Liver (tissue), 9 donors: ENCODE results near the gene INTS1. TPM values are rescaled to one million over a fixed set of nuclear protein-coding genes. Genes with fewer than 3 reads are reported as not detected.

Experiments used
- DNase-seq: peaks from one replicate; pipeline ENCODE4 v3.0.0-alpha.2; 2017; ENCODE audit warnings: low spot score
- H3K27ac ChIP-seq, 2 donors: one replicate each; pipeline ENCODE4 v1.7.0; 2013; ENCODE audit warnings: inconsistent platforms in 2 of 2, low read length in 2 of 2, control low read depth in 1 of 2, low read depth in 1 of 2, mild to moderate bottlenecking in 1 of 2
- H3K27me3 ChIP-seq, 4 donors: one replicate each; pipeline versions ENCODE4 v1.6.1 to v1.7.0; 2013; ENCODE audit warnings: low read length in 3 of 4, inconsistent platforms in 1 of 4, mild to moderate bottlenecking in 1 of 4, moderate library complexity in 1 of 4; ENCODE audit not compliant: control insufficient read depth in 4 of 4, insufficient read depth in 4 of 4
- H3K36me3 ChIP-seq, 4 donors: one replicate each; pipeline versions ENCODE4 v1.6.1 to v1.7.0; 2013; ENCODE audit warnings: low read length in 3 of 4, mild to moderate bottlenecking in 3 of 4, low read depth in 1 of 4, moderate library complexity in 1 of 4; ENCODE audit not compliant: control insufficient read depth in 4 of 4, insufficient read depth in 3 of 4
- H3K4me1 ChIP-seq, 4 donors: one replicate each; pipeline versions ENCODE4 v1.6.1 to v1.7.0; 2013; ENCODE audit warnings: low read length in 3 of 4, mild to moderate bottlenecking in 3 of 4, moderate library complexity in 1 of 4; ENCODE audit not compliant: control insufficient read depth in 4 of 4, insufficient read depth in 4 of 4
- H3K4me3 ChIP-seq, 3 donors: one replicate each; pipeline versions ENCODE4 v1.6.1 to v1.7.0; 2013; ENCODE audit warnings: low read length in 3 of 3, control low read depth in 1 of 3, low read depth in 1 of 3, mild to moderate bottlenecking in 1 of 3
- H3K9ac ChIP-seq, 2 donors: one replicate each; pipeline ENCODE4 v1.7.0; 2013; ENCODE audit warnings: low read length in 2 of 2, mild to moderate bottlenecking in 2 of 2, moderate library complexity in 2 of 2, control low read depth in 1 of 2, low read depth in 1 of 2
- H3K9me3 ChIP-seq, 4 donors: one replicate each; pipeline versions ENCODE4 v1.6.1 to v1.7.0; 2013; ENCODE audit warnings: low read length in 3 of 4; ENCODE audit not compliant: control insufficient read depth in 4 of 4
- ATF3 ChIP-seq: IDR thresholded peaks from 2 replicates; pipeline ENCODE4 v1.6.1; 2016; ENCODE audit warnings: antibody characterized with exemption
- EGR1 ChIP-seq, 2 donors: IDR thresholded peaks; 2 replicates each; pipeline ENCODE4 v1.6.1; 2016 to 2018; ENCODE audit warnings: antibody characterized with exemption in 2 of 2, low read depth in 2 of 2
- FOXA1 ChIP-seq: IDR thresholded peaks from 2 replicates; pipeline ENCODE4 v1.6.1; 2016; ENCODE audit warnings: antibody characterized with exemption
- FOXA2 ChIP-seq: IDR thresholded peaks from 2 replicates; pipeline ENCODE4 v1.6.1; 2016; ENCODE audit warnings: antibody characterized with exemption
- GABPA ChIP-seq, 2 donors: IDR thresholded peaks in 1 of 2; conservative IDR thresholded peaks in 1 of 2; 2 replicates each; pipeline ENCODE4 v1.6.1; 2016; ENCODE audit warnings: antibody characterized with exemption in 2 of 2, mild to moderate bottlenecking in 1 of 2, moderate library complexity in 1 of 2
- HNF4A ChIP-seq, 2 donors: conservative IDR thresholded peaks; 2 replicates each; pipeline ENCODE4 v1.6.1; 2016; ENCODE audit warnings: antibody characterized with exemption in 2 of 2, mild to moderate bottlenecking in 2 of 2
- HNF4G ChIP-seq: IDR thresholded peaks from 2 replicates; pipeline ENCODE4 v1.6.1; 2016; ENCODE audit warnings: antibody characterized with exemption
- JUND ChIP-seq, 2 donors: IDR thresholded peaks; 2 replicates each; pipeline ENCODE4 v1.6.1; 2016; ENCODE audit warnings: antibody characterized with exemption in 2 of 2
- MAX ChIP-seq: IDR thresholded peaks from 2 replicates; pipeline ENCODE4 v1.6.1; 2016; ENCODE audit warnings: antibody characterized with exemption
- NR2F2 ChIP-seq: IDR thresholded peaks from 2 replicates; pipeline ENCODE4 v1.6.1; 2016; ENCODE audit warnings: antibody characterized with exemption
- RAD21 ChIP-seq, 2 donors: IDR thresholded peaks; 2 replicates each; pipeline ENCODE4 v1.6.1; 2016; ENCODE audit warnings: antibody characterized with exemption in 2 of 2, mild to moderate bottlenecking in 2 of 2
- RXRA ChIP-seq, 2 donors: IDR thresholded peaks; 2 replicates each; pipeline ENCODE4 v1.6.1; 2017 to 2018; ENCODE audit warnings: antibody characterized with exemption in 2 of 2, mild to moderate bottlenecking in 1 of 2
- SP1 ChIP-seq: IDR thresholded peaks from 2 replicates; pipeline ENCODE4 v1.6.1; 2018; ENCODE audit warnings: antibody characterized with exemption, mild to moderate bottlenecking
- TAF1 ChIP-seq: conservative IDR thresholded peaks from 2 replicates; pipeline ENCODE4 v1.6.1; 2016; ENCODE audit warnings: antibody characterized with exemption, mild to moderate bottlenecking
- YY1 ChIP-seq: IDR thresholded peaks from 2 replicates; pipeline ENCODE4 v1.6.1; 2016; ENCODE audit warnings: antibody characterized with exemption, mild to moderate bottlenecking
- ZBTB33 ChIP-seq: IDR thresholded peaks from 2 replicates; pipeline ENCODE4 v1.6.1; 2016; ENCODE audit warnings: antibody characterized with exemption
- WGBS: extraction: QIAGEN DNeasy Blood & Tissue Kit; methylation state at CpG from one replicate; pipeline ENCODE4 v1.1.7; 2013; 5-methylcytosine and 5-hydroxymethylcytosine counted together
- polyA plus RNA-seq, 2 donors: library from polyadenylated mRNA; stranded (reverse) in 1 of 2; unstranded in 1 of 2; fragments of 200-250 nt in 1 of 2; fragments of >200 nt in 1 of 2; fragmentation: Nextera tagmentation in 1 of 2; extraction: Ambion mirVana in 1 of 2; gene quantifications; one replicate each; pipeline versions ENCODE4 v1.2.1 to v1.2.3, GENCODE V29; 2013 to 2015
- total RNA-seq, 2 donors: library from RNA; depleted of rRNA; stranded (reverse); fragments of >200 nt; gene quantifications; one replicate each; pipeline ENCODE4 v1.2.3, GENCODE V29; 2014
- TF ChIP-seq, protein P1 (sequence below): fragments of 150-350 bp; IDR thresholded peaks from 2 replicates; pipeline ENCODE4 v1.5.1; 2017; ENCODE audit warnings: improper control_type of control experiment, low read depth, low read length; ENCODE audit not compliant: missing input control
- TF ChIP-seq, protein P2 (sequence below): IDR thresholded peaks from 2 replicates; pipeline ENCODE4 v1.6.1; 2016; ENCODE audit warnings: antibody characterized with exemption, mild to moderate bottlenecking
- donor health status: healthy.
- donor health status: healthy.
- donor health status: healthy.
- donor health status: healthy.
- donor health status: healthy.

Gene INTS1
- total and polyA plus RNA-seq, 4 donors: 14.6 to 37.9 (median 30.7) TPM

DNA sequence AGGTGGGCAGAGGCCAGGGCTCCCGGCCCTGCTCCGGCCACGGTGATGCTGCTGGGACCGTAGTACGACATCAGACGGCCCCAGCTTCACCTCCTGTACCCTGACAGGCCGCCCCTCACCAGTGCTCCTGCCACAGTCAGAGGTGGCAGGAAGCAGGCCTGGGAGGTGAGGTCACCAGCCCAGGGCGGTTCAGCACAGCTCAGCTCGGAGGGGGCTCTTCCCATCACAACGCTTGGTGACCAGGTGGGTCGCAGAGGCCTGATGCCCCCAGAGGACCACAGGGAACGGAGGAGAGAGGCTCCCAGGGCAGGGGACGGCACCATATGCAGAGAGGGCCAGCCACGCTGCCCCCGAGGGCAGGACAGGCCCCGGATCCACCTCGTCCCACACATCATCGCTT is 53.8 kb downstream of the INTS1 start:
- Histone ChIP-seq H3K36me3 (no peaks in the 10 kb centered on the region), H3K9ac (no peak overlapping the region), H3K4me3 (no peak overlapping the region), H3K27ac (no peak overlapping the region), H3K27me3 (no peaks in the 10 kb centered on the region), H3K4me1 (peaks cover 7 to 24% (median 9%) of the 10 kb centered on the region in 4 donors), H3K9me3 (no peaks in the 10 kb centered on the region)
- no peak for TF ChIP-seq HNF4G
- no peak for DNase-seq
- WGBS: 86% methylated on average over 18 of the region's 18 CpGs

- Histone ChIP-seq H3K36me3 (no peaks in the 10 kb centered on the region), H3K27me3 (no peaks in the 10 kb centered on the region), H3K27ac (no peak overlapping the region), H3K4me3 (no peak overlapping the region), H3K4me1 (peaks cover 2 to 19% (median 7%) of the 10 kb centered on the region in 4 donors), H3K9me3 (no peaks in the 10 kb centered on the region), H3K9ac (no peak overlapping the region)
- WGBS: 87% methylated on average over 11 of the region's 11 CpGs
- TF ChIP-seq, protein P1, sequence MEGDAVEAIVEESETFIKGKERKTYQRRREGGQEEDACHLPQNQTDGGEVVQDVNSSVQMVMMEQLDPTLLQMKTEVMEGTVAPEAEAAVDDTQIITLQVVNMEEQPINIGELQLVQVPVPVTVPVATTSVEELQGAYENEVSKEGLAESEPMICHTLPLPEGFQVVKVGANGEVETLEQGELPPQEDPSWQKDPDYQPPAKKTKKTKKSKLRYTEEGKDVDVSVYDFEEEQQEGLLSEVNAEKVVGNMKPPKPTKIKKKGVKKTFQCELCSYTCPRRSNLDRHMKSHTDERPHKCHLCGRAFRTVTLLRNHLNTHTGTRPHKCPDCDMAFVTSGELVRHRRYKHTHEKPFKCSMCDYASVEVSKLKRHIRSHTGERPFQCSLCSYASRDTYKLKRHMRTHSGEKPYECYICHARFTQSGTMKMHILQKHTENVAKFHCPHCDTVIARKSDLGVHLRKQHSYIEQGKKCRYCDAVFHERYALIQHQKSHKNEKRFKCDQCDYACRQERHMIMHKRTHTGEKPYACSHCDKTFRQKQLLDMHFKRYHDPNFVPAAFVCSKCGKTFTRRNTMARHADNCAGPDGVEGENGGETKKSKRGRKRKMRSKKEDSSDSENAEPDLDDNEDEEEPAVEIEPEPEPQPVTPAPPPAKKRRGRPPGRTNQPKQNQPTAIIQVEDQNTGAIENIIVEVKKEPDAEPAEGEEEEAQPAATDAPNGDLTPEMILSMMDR: no peak
- TF ChIP-seq FOXA2: no peak
- TF ChIP-seq NR2F2: no peak
- TF ChIP-seq HNF4A (conservative IDR thresholded peaks at IDR 0.05): no peak
- no peak for TF ChIP-seq YY1
- TF ChIP-seq ATF3: no peak
- no peak for TF ChIP-seq RXRA (IDR thresholded peaks at IDR 0.05)
- no peak for TF ChIP-seq EGR1 (IDR thresholded peaks at IDR 0.05; ENCODE audit: low read depth in 2 of 2)
- no peak for TF ChIP-seq HNF4G
- no peak for TF ChIP-seq RAD21 (IDR thresholded peaks at IDR 0.05)
- TF ChIP-seq, protein P2, sequence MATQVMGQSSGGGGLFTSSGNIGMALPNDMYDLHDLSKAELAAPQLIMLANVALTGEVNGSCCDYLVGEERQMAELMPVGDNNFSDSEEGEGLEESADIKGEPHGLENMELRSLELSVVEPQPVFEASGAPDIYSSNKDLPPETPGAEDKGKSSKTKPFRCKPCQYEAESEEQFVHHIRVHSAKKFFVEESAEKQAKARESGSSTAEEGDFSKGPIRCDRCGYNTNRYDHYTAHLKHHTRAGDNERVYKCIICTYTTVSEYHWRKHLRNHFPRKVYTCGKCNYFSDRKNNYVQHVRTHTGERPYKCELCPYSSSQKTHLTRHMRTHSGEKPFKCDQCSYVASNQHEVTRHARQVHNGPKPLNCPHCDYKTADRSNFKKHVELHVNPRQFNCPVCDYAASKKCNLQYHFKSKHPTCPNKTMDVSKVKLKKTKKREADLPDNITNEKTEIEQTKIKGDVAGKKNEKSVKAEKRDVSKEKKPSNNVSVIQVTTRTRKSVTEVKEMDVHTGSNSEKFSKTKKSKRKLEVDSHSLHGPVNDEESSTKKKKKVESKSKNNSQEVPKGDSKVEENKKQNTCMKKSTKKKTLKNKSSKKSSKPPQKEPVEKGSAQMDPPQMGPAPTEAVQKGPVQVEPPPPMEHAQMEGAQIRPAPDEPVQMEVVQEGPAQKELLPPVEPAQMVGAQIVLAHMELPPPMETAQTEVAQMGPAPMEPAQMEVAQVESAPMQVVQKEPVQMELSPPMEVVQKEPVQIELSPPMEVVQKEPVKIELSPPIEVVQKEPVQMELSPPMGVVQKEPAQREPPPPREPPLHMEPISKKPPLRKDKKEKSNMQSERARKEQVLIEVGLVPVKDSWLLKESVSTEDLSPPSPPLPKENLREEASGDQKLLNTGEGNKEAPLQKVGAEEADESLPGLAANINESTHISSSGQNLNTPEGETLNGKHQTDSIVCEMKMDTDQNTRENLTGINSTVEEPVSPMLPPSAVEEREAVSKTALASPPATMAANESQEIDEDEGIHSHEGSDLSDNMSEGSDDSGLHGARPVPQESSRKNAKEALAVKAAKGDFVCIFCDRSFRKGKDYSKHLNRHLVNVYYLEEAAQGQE: no peak
- TF ChIP-seq SP1: no peak
- no peak for TF ChIP-seq FOXA1
- no peak for TF ChIP-seq ZBTB33
- TF ChIP-seq MAX: no peak
- TF ChIP-seq JUND (IDR thresholded peaks at IDR 0.05): no peak
- TF ChIP-seq GABPA (IDR thresholded peaks at IDR 0.05 in 1 of 2, conservative IDR thresholded peaks at IDR 0.05 in 1 of 2): no peak
- TF ChIP-seq TAF1: no peak
- DNase-seq: no peak
These were observed 54.2 kb downstream of the INTS1 start for GRCh38 chr7:1449951-1450350.
